OCI-LY7 (cell line): ENCODE data around the gene PTX4. TPM values are rescaled to one million over a fixed set of nuclear protein-coding genes. Genes with fewer than 3 reads are reported as not detected.

Experiments
- BruUV-seq: library from RNA; stranded (reverse); fragments of 400-500 nt; replicated peaks from 2 replicates; lab custom pipeline; 2021; lab: Mats Ljungman, UMichigan
- CTCF ChIA-PET: fragments of 300-600 bp; sonication (Branson Sonifier 250); formaldehyde crosslinking; loops from one replicate; lab custom pipeline; 2022; ENCODE audit warnings: antibody characterized with exemption; ENCODE audit not compliant: unreplicated experiment; lab: Charles Lee
- POLR2A ChIA-PET: fragments of 300-600 bp; sonication (Branson Sonifier 250); formaldehyde crosslinking; loops from one replicate; lab custom pipeline; 2022; ENCODE audit warnings: antibody characterized with exemption; lab: Charles Lee
- DNase-seq: peaks from one replicate; pipeline ENCODE4 v3.0.0-alpha.2; 2015; ENCODE audit warnings: low spot score
- H2AFZ ChIP-seq: fragments of 200-600 bp; sonication (generic), shearing (Covaris generic); 2 replicates; pipeline ENCODE4 v1.6.1; 2014; ENCODE audit warnings: mild to moderate bottlenecking, antibody characterized with exemption, low read length, moderate library complexity
- H3K27ac ChIP-seq: fragments of 200-600 bp; sonication (generic); 2 replicates; pipeline ENCODE4 v1.5.1; 2014; ENCODE audit warnings: mixed run types, low read depth, mild to moderate bottlenecking, moderate library complexity, low read length, inconsistent platforms; ENCODE audit not compliant: poor library complexity, severe bottlenecking
- H3K36me3 ChIP-seq: fragments of 200-600 bp; sonication (generic); 2 replicates; pipeline ENCODE4 v1.6.1; 2014; ENCODE audit warnings: mild to moderate bottlenecking, antibody characterized with exemption, low read length, moderate library complexity, mixed read lengths; ENCODE audit not compliant: insufficient read depth
- H3K4me1 ChIP-seq: fragments of 200-600 bp; sonication (generic); 2 replicates; pipeline ENCODE4 v1.5.1; 2014; ENCODE audit warnings: mild to moderate bottlenecking, low read length; ENCODE audit not compliant: insufficient read depth, poor library complexity, severe bottlenecking
- H3K4me2 ChIP-seq: fragments of 200-600 bp; sonication (generic); 2 replicates; pipeline ENCODE4 v1.6.1; 2014; ENCODE audit warnings: mild to moderate bottlenecking, low read length
- H3K4me3 ChIP-seq: fragments of 200-600 bp; sonication (generic); 2 replicates; pipeline ENCODE4 v1.5.1; 2014; ENCODE audit warnings: mild to moderate bottlenecking, low read depth, low read length; ENCODE audit not compliant: poor library complexity, severe bottlenecking
- H3K79me2 ChIP-seq: fragments of 200-600 bp; sonication (generic); 2 replicates; pipeline ENCODE4 v1.6.1; 2016; ENCODE audit warnings: low read depth, mild to moderate bottlenecking, low read length, moderate library complexity, mixed read lengths; ENCODE audit not compliant: insufficient read depth
- H3K9me2 ChIP-seq: fragments of 200-600 bp; sonication (generic); 2 replicates; pipeline ENCODE4 v1.6.1; 2016; ENCODE audit warnings: mild to moderate bottlenecking, low read length, mixed read lengths; ENCODE audit not compliant: insufficient read depth
- H3K9me3 ChIP-seq: fragments of 200-600 bp; sonication (generic); 2 replicates; pipeline ENCODE4 v1.6.1; 2014; ENCODE audit warnings: mild to moderate bottlenecking, mixed run types, low read length, mixed read lengths
- H4K20me1 ChIP-seq: fragments of 200-600 bp; sonication (generic); 2 replicates; pipeline ENCODE4 v1.6.1; 2014; ENCODE audit warnings: mild to moderate bottlenecking, antibody characterized with exemption, low read length, moderate library complexity, mixed read lengths; ENCODE audit not compliant: insufficient read depth
- CTCF ChIP-seq: fragments of 200-600 bp; sonication (generic); conservative IDR thresholded peaks from 2 replicates; pipeline ENCODE4 v1.5.1; 2014; ENCODE audit warnings: mild to moderate bottlenecking, antibody characterized with exemption, low read length, moderate library complexity, mixed read lengths
- EZH2phosphoT487 ChIP-seq: fragments of 200-600 bp; sonication (generic); IDR thresholded peaks from 2 replicates; pipeline ENCODE4 v1.6.1; 2018; ENCODE audit warnings: low read depth, borderline replicate concordance, mild to moderate bottlenecking, mixed run types, antibody characterized with exemption, low read length, moderate library complexity, mixed read lengths
- intact Hi-C: fragments of 100-400 bp; cut with micrococcal nuclease; formaldehyde crosslinking; loops from one replicate; pipeline ENCODE4 v1.10.0; 2022; ENCODE audit not compliant: unreplicated experiment
- total RNA-seq, 2 experiments: library from RNA; depleted of rRNA in 1 of 2; stranded (reverse); fragments of >200 nt in 1 of 2; shearing (Covaris generic) in 1 of 2; gene quantifications; 2 replicates each; pipeline ENCODE4 v1.2.3, GENCODE V29; 2014 to 2022

PTX4 gene
- total RNA-seq, 2 experiments from 2014 or later = not detected

DNA sequence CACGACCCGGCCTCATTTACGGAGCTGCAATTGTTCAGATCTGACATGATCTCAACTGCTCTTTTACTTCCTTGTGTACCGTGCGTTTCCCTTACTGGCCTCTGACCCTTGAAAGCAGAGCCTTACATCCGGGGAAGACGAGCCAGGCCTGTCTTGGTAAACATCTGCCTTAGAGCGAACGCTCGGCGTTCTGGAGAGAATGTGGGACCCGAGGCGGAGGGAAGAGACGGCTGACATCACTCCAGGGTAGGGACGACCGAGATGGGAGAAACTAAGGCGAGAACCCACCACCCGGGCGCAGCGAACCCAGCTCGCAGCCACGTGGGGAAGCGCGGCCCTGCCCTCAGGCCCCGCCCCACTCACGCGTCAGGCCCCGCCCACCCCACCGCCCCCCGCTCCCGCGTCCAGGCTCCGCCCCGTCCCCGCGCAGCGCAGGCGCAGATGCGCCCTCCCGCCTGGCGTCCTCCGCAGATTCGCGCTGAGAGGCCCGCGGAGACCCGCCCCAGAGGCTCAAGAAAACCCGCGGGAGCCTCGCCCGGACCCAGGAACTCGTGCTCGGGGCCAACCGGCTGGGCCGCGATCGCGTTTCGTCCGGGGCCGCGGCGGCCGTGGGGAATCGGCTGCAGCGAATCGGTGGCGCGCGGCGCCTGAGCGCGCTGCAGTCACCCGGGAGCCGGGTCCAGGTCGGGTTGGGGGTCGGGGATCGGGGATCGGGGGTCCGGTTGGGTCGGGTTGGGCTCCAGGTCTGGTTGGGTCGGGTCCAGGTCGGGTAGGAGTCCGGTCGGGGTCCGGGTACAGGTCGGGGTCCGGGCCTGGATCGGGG lies 4.4 kb upstream of the PTX4 start, which contains the start of gene TELO2:
TSS of gene TELO2 (plus strand) at position 438 of the 823 bp plus-strand sequence. CDS start 922 bp downstream, outside the sequence.
- H3K9me2 ChIP-seq = no peaks in the 10 kb centered on the region
- POLR2A ChIA-PET = no interaction called here
- no peaks in the 10 kb centered on the region for H4K20me1 ChIP-seq
- peak within 1 kb of the TSS; percentile 59 for H3K27ac ChIP-seq
- no peaks in the 10 kb centered on the region for H3K9me3 ChIP-seq
- H2AFZ ChIP-seq = peak within 1 kb of the TSS; percentile 65
- peak; percentile 87 for DNase-seq
- H3K36me3 ChIP-seq = peaks cover 33% of the 10 kb centered on the region
- no TSS peak for BruUV-seq
- H3K4me2 ChIP-seq = peak within 1 kb of the TSS; percentile 80
- TF ChIP-seq CTCF = no peak
- TF ChIP-seq EZH2phosphoT487 = no peak
- peak within 1 kb of the TSS; percentile 90 for H3K4me3 ChIP-seq
- CTCF ChIA-PET = no interaction called here
- H3K79me2 ChIP-seq = peaks cover 7% of the 10 kb centered on the region; the same call in 1 of the 2 replicates
- H3K4me1 ChIP-seq = peaks cover 16% of the 10 kb centered on the region
- intact Hi-C loops = loop anchor here (5.0 kb wide), 1 partner anchor 119 kb away; the partner anchor contains the start of genes CRAMP1 and IFT140

GRCh38 chr16:1492082-1492922 lies 3.6 kb upstream of the PTX4 start:
- Histone ChIP-seq H3K4me3 (peak overlapping the region; percentile 90), H3K9me2 (no peaks in the 10 kb centered on the region), H3K36me3 (peaks cover 24% of the 10 kb centered on the region), H3K27ac (peak overlapping the region; percentile 59), H3K4me1 (peaks cover 16% of the 10 kb centered on the region), H3K79me2 (peaks cover 7% of the 10 kb centered on the region; the same call in 1 of the 2 replicates), H3K9me3 (no peaks in the 10 kb centered on the region), H3K4me2 (peak overlapping the region; percentile 80), H4K20me1 (no peaks in the 10 kb centered on the region), H2AFZ (peak overlapping the region; percentile 65; the same call in 1 of the 2 replicates)
- no peak for DNase-seq
- intact Hi-C loops = loop anchor here (5.0 kb wide), 1 partner anchor 120 kb away; the partner anchor contains the start of genes CRAMP1 and IFT140
- POLR2A ChIA-PET = interaction anchor here (0.7 to 0.8 kb wide), 2 partner anchors 14 to 33 kb away, joined by 5 read pairs; no protein-coding TSS in a partner anchor
- TF ChIP-seq EZH2phosphoT487 (no peak), CTCF (no peak)
- CTCF ChIA-PET = no interaction called here
- BruUV-seq = TSS peak; percentile 99
